ENCODE data around the gene CDC42BPA. TPM values are rescaled to one million over a fixed set of nuclear protein-coding genes. Genes with fewer than 3 reads are reported as not detected.

CDC42BPA gene
- total RNA-seq, 1 experiment from 2014 or later, result 32.0 TPM

DNA sequence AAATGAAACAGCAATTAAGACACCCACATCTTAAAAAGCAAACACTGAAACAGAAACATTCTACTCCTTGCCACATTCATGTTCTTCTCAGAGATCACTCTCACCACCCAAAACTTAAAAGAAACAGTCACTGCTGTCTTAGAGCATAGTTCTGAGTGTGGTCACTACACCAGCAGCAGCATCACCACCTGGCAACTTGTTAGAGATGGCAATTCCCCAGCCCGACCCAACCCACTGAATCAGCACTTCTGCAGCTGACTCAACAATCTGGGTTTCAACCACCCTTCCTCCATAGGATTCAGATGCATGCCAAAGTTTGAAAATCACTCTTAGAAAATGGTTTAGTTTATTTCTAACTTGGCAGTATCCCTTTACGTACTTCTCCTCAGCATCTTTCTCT, 126.1 kb downstream of the CDC42BPA start:
- TF ChIP-seq, protein P1, sequence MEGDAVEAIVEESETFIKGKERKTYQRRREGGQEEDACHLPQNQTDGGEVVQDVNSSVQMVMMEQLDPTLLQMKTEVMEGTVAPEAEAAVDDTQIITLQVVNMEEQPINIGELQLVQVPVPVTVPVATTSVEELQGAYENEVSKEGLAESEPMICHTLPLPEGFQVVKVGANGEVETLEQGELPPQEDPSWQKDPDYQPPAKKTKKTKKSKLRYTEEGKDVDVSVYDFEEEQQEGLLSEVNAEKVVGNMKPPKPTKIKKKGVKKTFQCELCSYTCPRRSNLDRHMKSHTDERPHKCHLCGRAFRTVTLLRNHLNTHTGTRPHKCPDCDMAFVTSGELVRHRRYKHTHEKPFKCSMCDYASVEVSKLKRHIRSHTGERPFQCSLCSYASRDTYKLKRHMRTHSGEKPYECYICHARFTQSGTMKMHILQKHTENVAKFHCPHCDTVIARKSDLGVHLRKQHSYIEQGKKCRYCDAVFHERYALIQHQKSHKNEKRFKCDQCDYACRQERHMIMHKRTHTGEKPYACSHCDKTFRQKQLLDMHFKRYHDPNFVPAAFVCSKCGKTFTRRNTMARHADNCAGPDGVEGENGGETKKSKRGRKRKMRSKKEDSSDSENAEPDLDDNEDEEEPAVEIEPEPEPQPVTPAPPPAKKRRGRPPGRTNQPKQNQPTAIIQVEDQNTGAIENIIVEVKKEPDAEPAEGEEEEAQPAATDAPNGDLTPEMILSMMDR (conservative IDR thresholded peaks at IDR 0.05; ENCODE audit: low read depth, low read length), result no peak
- TF ChIP-seq EZH2phosphoT487 (IDR thresholded peaks at IDR 0.05; ENCODE audit: borderline replicate concordance, low read length) (no peak), EZH2 (IDR thresholded peaks at IDR 0.05; ENCODE audit: low read length, unreplicated experiment) (no peak)
- BruUV-seq (replicated peaks), result TSS peak; percentile 15
- POLR2A ChIA-PET (ENCODE audit: unreplicated experiment), result interaction anchor here (0.7 kb wide), 1 partner anchor 25 kb away, joined by 8 read pairs; no protein-coding TSS in a partner anchor
- H3K36me3 ChIP-seq (ENCODE audit: low read depth, low read length), result 0 out of 2 replicates have a peak, but pooled peaks cover 9% of the 10 kb centered on the region
- H3K4me3 ChIP-seq (ENCODE audit: low read length), result no peak overlapping the region
- H3K27ac ChIP-seq (ENCODE audit: low read length), result peak overlapping the region; percentile 39
- ATAC-seq (peak; percentile 100), DNase-seq (peak; percentile 99)
- CTCF ChIA-PET, result interaction anchor here (0.7 kb wide), 1 partner anchor 37 kb away, joined by 3 read pairs; no protein-coding TSS in a partner anchor
- H2AFZ ChIP-seq (ENCODE audit: low read length), result no peak overlapping the region
- no peaks in the 10 kb centered on the region for H3F3A ChIP-seq (ENCODE audit: low read length, unreplicated experiment)
- peak overlapping the region; percentile 35 for H3K4me2 ChIP-seq (ENCODE audit: low read length)
- no peak overlapping the region for H3K9ac ChIP-seq (ENCODE audit: low read length)
- H3K9me3 ChIP-seq (ENCODE audit: low read length), result no peaks in the 10 kb centered on the region
- no peaks in the 10 kb centered on the region for H3K9me2 ChIP-seq (replicated peaks; ENCODE audit: low read length)
- no peaks in the 10 kb centered on the region for H4K20me1 ChIP-seq (ENCODE audit: low read length)
- H3K4me1 ChIP-seq (ENCODE audit: insufficient read depth, low read length), result peaks cover 13% of the 10 kb centered on the region
- H3K27me3 ChIP-seq (ENCODE audit: low read length), result no peaks in the 10 kb centered on the region
- intact Hi-C loops (cut with micrococcal nuclease), result loop anchor here (1.0 kb wide), 1 partner anchor 245 kb away; no protein-coding TSS in a partner anchor
- H3K79me2 ChIP-seq (ENCODE audit: low read length), result no peaks in the 10 kb centered on the region

DNA sequence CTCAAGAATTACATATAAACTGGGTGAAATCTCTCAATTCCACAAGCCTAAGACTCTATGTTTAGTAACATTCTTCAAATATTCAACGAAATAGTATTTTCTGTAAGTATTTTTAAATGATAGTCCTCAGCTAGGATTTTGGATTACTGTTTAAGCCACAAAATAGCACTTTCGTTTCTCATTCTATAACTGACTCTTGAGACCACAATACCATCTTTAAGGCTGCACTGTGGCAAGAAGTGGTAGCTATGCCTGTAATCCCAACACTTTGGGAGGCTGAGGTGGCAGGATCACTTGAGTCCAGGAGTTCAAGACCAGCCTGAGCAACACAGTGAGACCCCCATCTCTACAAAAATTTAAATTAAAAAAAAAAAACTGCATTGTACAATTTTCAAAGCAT, 126.7 kb downstream of the CDC42BPA start:
- TF ChIP-seq EZH2 (IDR thresholded peaks at IDR 0.05; ENCODE audit: low read length, unreplicated experiment) (no peak), EZH2phosphoT487 (IDR thresholded peaks at IDR 0.05; ENCODE audit: borderline replicate concordance, low read length) (no peak)
- TF ChIP-seq, protein P1 (conservative IDR thresholded peaks at IDR 0.05; ENCODE audit: low read depth, low read length), result no peak
- no peak for DNase-seq
- Histone ChIP-seq H3K9me2 (replicated peaks; ENCODE audit: low read length) (no peaks in the 10 kb centered on the region), H2AFZ (ENCODE audit: low read length) (no peak overlapping the region), H3K4me3 (ENCODE audit: low read length) (no peak overlapping the region), H3K4me1 (ENCODE audit: insufficient read depth, low read length) (peaks cover 13% of the 10 kb centered on the region), H3F3A (ENCODE audit: low read length, unreplicated experiment) (no peaks in the 10 kb centered on the region), H3K9ac (ENCODE audit: low read length) (no peak overlapping the region), H3K27me3 (ENCODE audit: low read length) (no peaks in the 10 kb centered on the region), H3K27ac (ENCODE audit: low read length) (peak overlapping the region; percentile 10; the same call in 1 of the 2 replicates), H3K36me3 (ENCODE audit: low read depth, low read length) (0 out of 2 replicates have a peak, but pooled peaks cover 9% of the 10 kb centered on the region), H3K9me3 (ENCODE audit: low read length) (no peaks in the 10 kb centered on the region), H3K4me2 (ENCODE audit: low read length) (peak overlapping the region; percentile 35; the same call in 1 of the 2 replicates), H4K20me1 (ENCODE audit: low read length) (no peaks in the 10 kb centered on the region), H3K79me2 (ENCODE audit: low read length) (no peaks in the 10 kb centered on the region)
- POLR2A ChIA-PET (ENCODE audit: unreplicated experiment), result no interaction called here
- ATAC-seq, result no peak
- BruUV-seq (replicated peaks), result no TSS peak
- CTCF ChIA-PET, result no interaction called here
- intact Hi-C loops (cut with micrococcal nuclease), result loop anchor here (1.0 kb wide), 1 partner anchor 246 kb away; no protein-coding TSS in a partner anchor

DNA sequence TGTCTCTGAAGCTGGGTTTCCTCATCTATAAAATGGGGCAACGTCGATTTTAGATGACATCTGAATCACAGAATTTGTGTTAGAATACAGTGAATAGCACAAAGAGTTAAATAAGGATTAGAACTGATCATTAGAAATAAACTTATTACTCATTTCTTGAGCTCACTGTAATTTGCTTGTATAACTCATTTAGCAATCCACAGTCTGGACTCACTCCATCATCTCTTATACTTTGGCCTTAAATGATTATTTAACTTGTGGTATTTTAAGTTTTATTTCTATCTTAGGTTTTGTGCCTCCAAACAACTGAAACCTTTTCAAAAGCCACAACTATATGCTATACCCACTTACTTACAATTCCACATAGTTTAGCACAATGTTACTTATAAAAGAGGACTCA, 128.0 kb downstream of the CDC42BPA start:
- no TSS peak for BruUV-seq (replicated peaks)
- POLR2A ChIA-PET (ENCODE audit: unreplicated experiment), result no interaction called here
- CTCF ChIA-PET, result no interaction called here

More for the DNA sequence above, 128.0 kb downstream of the CDC42BPA start:
- H3K36me3 ChIP-seq (ENCODE audit: low read depth, low read length), result 0 out of 2 replicates have a peak, but pooled peaks cover 9% of the 10 kb centered on the region
- H3K9me3 ChIP-seq (ENCODE audit: low read length), result no peaks in the 10 kb centered on the region
- no peaks in the 10 kb centered on the region for H3K79me2 ChIP-seq (ENCODE audit: low read length)
- no peak for DNase-seq
- TF ChIP-seq EZH2 (IDR thresholded peaks at IDR 0.05; ENCODE audit: low read length, unreplicated experiment) (no peak), EZH2phosphoT487 (IDR thresholded peaks at IDR 0.05; ENCODE audit: borderline replicate concordance, low read length) (no peak)
- no peaks in the 10 kb centered on the region for H3K9me2 ChIP-seq (replicated peaks; ENCODE audit: low read length)
- no peak overlapping the region for H3K27ac ChIP-seq (ENCODE audit: low read length)
- H3K27me3 ChIP-seq (ENCODE audit: low read length), result no peaks in the 10 kb centered on the region
- H3K9ac ChIP-seq (ENCODE audit: low read length), result no peak overlapping the region
- no peak for ATAC-seq
- no peak overlapping the region for H3K4me3 ChIP-seq (ENCODE audit: low read length)
- H3F3A ChIP-seq (ENCODE audit: low read length, unreplicated experiment), result no peaks in the 10 kb centered on the region
- peaks cover 13% of the 10 kb centered on the region for H3K4me1 ChIP-seq (ENCODE audit: insufficient read depth, low read length)
- intact Hi-C loops (cut with micrococcal nuclease), result no loop called here
- no peaks in the 10 kb centered on the region for H4K20me1 ChIP-seq (ENCODE audit: low read length)
- no peak overlapping the region for H3K4me2 ChIP-seq (ENCODE audit: low read length)
- no peak overlapping the region for H2AFZ ChIP-seq (ENCODE audit: low read length)
